IMR-90 (cell line): Measurements from ENCODE around the gene UCP3.

Experiments used
- CHD1 ChIP-seq: IDR thresholded peaks from 2 replicates; pipeline ENCODE4 v1.6.1; 2012; ENCODE audit warnings: low read depth, low read length, improper control_type of control experiment
- CTCF ChIP-seq: conservative IDR thresholded peaks from 2 replicates; pipeline ENCODE4 v1.5.1; 2012; ENCODE audit warnings: mild to moderate bottlenecking, low read depth, low read length, improper control_type of control experiment
- ELK1 ChIP-seq: fragments of 150-350 bp; IDR thresholded peaks from 2 replicates; pipeline ENCODE4 v1.6.1; 2016; ENCODE audit warnings: low read depth, mild to moderate bottlenecking, low read length, moderate library complexity, borderline replicate concordance
- POLR2A ChIP-seq: IDR thresholded peaks from 2 replicates; pipeline ENCODE4 v1.6.1; 2012; ENCODE audit warnings: mild to moderate bottlenecking, low read depth, low read length
- RAD21 ChIP-seq: IDR thresholded peaks from 2 replicates; pipeline ENCODE4 v1.6.1; 2012; ENCODE audit warnings: low read length, improper control_type of control experiment
- RFX5 ChIP-seq: IDR thresholded peaks from 2 replicates; pipeline ENCODE4 v1.8.0; 2012; ENCODE audit warnings: low read depth, mild to moderate bottlenecking, low read length, moderate library complexity
- SMC3 ChIP-seq: fragments of 150-350 bp; IDR thresholded peaks from 2 replicates; pipeline ENCODE4 v1.6.1; 2016; ENCODE audit warnings: low read depth, mild to moderate bottlenecking, antibody characterized with exemption, low read length, moderate library complexity
- USF2 ChIP-seq: fragments of 150-350 bp; IDR thresholded peaks from 2 replicates; pipeline ENCODE4 v1.6.1; 2017; ENCODE audit warnings: mild to moderate bottlenecking, antibody characterized with exemption, low read length, low read depth

DNA sequence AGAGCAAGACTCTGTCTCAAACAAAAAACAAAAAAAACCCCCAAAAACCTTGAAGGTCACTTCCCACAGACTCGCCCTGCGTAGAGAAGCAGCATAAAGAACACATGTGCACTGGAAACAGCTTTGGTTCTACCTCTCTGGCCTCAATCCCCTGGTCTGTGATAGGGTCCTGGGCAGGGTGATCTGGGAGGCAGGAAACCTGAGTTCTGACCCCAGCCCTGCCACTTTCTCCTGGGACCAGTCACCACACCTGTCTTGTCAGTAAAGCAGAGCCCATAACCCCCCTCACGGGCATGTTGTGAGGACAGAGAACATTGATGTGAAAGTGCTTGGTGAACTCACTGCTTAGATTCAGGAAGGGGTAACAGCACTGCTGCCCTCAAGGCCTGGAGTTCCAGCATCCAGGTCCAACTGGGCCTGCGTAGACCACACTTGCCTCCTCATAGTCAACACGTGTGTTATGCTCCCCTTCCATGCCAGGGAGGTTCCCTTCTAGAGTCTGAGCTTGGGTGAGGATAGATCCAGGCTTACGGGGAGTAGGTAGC lies 37.6 kb downstream of the UCP3 start:
- TF ChIP-seq CTCF (no peak), RFX5 (no peak), USF2 (no peak), SMC3 (no peak), POLR2A (no peak), RAD21 (no peak), ELK1 (no peak), CHD1 (no peak)
